GM18498 (cell line): Measurements from ENCODE around the gene DTX3.
"Not testable (repeated sequence)": the region's sequence is repeated elsewhere in the genome, so short reads cannot be mapped to it uniquely, and the experiment has no call there.

Experiments used
- ATAC-seq: cut with Tn5 transposase; IDR thresholded peaks from one replicate; pipeline ENCODE4 v1.9.1; 2021; ENCODE audit warnings: mild to moderate bottlenecking, moderate library complexity; ENCODE audit not compliant: unreplicated experiment

The DTX3 gene

GRCh38 chr12:57582440-57582839, 22.2 kb upstream of the DTX3 start:
- no peak for ATAC-seq

GRCh38 chr12:57583008-57583831, 21.4 kb upstream of the DTX3 start:
- ATAC-seq = peak; percentile 95

- no peak for ATAC-seq
These were observed 20.6 kb upstream of the DTX3 start for GRCh38 chr12:57584050-57584449.

GRCh38 chr12:57584690-57585089, 19.9 kb upstream of the DTX3 start:
- ATAC-seq = no peak

GRCh38 chr12:57585156-57585555, 19.5 kb upstream of the DTX3 start:
- ATAC-seq = no peak

- ATAC-seq = no peak
These were observed 18.5 kb upstream of the DTX3 start for GRCh38 chr12:57586128-57586527.

- ATAC-seq = no peak
These were observed 17.7 kb upstream of the DTX3 start for GRCh38 chr12:57586832-57587429.

GRCh38 chr12:57588951-57589610, 15.5 kb upstream of the DTX3 start:
- not testable (repeated sequence) for ATAC-seq

- no peak for ATAC-seq
These were observed 14.2 kb upstream of the DTX3 start for GRCh38 chr12:57590479-57590863.

- ATAC-seq = peak; percentile 95
These were observed 13.5 kb upstream of the DTX3 start, which contains the start of gene PIP4K2C for GRCh38 chr12:57590864-57591781. TSS of gene PIP4K2C (plus strand) at chr12:57591192. CDS start at chr12:57591290, 98 bp downstream.

- peak; percentile 3 for ATAC-seq
These were observed 12.8 kb upstream of the DTX3 start for GRCh38 chr12:57591782-57592325.

GRCh38 chr12:57592551-57593165, 12.0 kb upstream of the DTX3 start:
- no peak for ATAC-seq

- ATAC-seq = no peak
These were observed 11.4 kb upstream of the DTX3 start for GRCh38 chr12:57593187-57593586.

- no peak for ATAC-seq
These were observed 4.2 kb upstream of the DTX3 start for GRCh38 chr12:57600395-57600794.

GRCh38 chr12:57602544-57602943, 2.1 kb upstream of the DTX3 start:
- ATAC-seq = no peak

- no peak for ATAC-seq
These were observed 1.3 kb upstream of the DTX3 start for GRCh38 chr12:57603324-57603723.

GRCh38 chr12:57603815-57604453, 690 bp upstream of the DTX3 start:
- no peak for ATAC-seq

- peak; percentile 31 for ATAC-seq
These were observed 577 bp downstream of the DTX3 start for GRCh38 chr12:57604992-57605810.

GRCh38 chr12:57605811-57606311, 1.2 kb downstream of the DTX3 start:
- no peak for ATAC-seq
